Endothelial cell of umbilical vein (primary cell): ENCODE results near the gene GCLC. TPM values are rescaled to one million over a fixed set of nuclear protein-coding genes. Genes with fewer than 3 reads are reported as not detected.

ENCODE experiments used
- BruUV-seq: library from RNA; stranded (reverse); fragments of 400-500 nt; replicated peaks from 2 replicates; lab custom pipeline; 2021; lab: Mats Ljungman, UMichigan
- CTCF ChIA-PET: fragments of 300-600, 350-600 bp; sonication (Branson Sonifier 250); formaldehyde crosslinking; loops from one replicate; lab custom pipeline; 2021; ENCODE audit warnings: antibody characterized with exemption, inconsistent platforms; lab: Charles Lee
- POLR2A ChIA-PET: fragments of 300-600, 350-600 bp; sonication (Branson Sonifier 250); formaldehyde crosslinking; loops from one replicate; lab custom pipeline; 2021; ENCODE audit warnings: antibody characterized with exemption, inconsistent platforms; lab: Charles Lee
- DNase-seq: peaks from one replicate; pipeline ENCODE4 v3.0.0-alpha.2; 2011; ENCODE audit warnings: low read depth, low spot score
- FAIRE-seq: peaks from 2 replicates; lab custom pipeline; 2011; peaks lifted over from hg19 to GRCh38; lab: Jason Lieb, UNC
- H2AFZ ChIP-seq: 2 replicates; pipeline ENCODE4 v1.6.0; 2012; ENCODE audit warnings: low read depth, low read length, control low read depth, inconsistent platforms
- H3K27ac ChIP-seq: 2 replicates; pipeline ENCODE4 v1.5.1; 2011; ENCODE audit warnings: low read depth, mild to moderate bottlenecking, control low read depth, low read length, moderate library complexity; ENCODE audit not compliant: insufficient read depth
- H3K27me3 ChIP-seq, 2 experiments: 2 replicates each; pipeline versions ENCODE4 v1.6.0 to v1.6.1; 2011; ENCODE audit warnings: low read length in 2 of 2, mixed read lengths in 1 of 2; ENCODE audit not compliant: control insufficient read depth in 2 of 2, insufficient read depth in 2 of 2
- H3K36me3 ChIP-seq, 2 experiments: 2 replicates in 1 of 2; 3 replicates in 1 of 2; pipeline ENCODE4 v1.5.1; 2011; ENCODE audit warnings: low read length in 2 of 2, mild to moderate bottlenecking in 1 of 2, moderate library complexity in 1 of 2; ENCODE audit not compliant: control insufficient read depth in 2 of 2, insufficient read depth in 2 of 2; ENCODE audit errors: extremely low read depth in 1 of 2
- H3K4me1 ChIP-seq: 3 replicates; pipeline ENCODE4 v1.5.1; 2011; ENCODE audit warnings: mild to moderate bottlenecking, low read length; ENCODE audit not compliant: control insufficient read depth, insufficient read depth; ENCODE audit errors: extremely low read depth
- H3K4me2 ChIP-seq: 2 replicates; pipeline ENCODE4 v1.6.1; 2011; ENCODE audit warnings: low read length, control low read depth, mixed read lengths; ENCODE audit not compliant: insufficient read depth
- H3K4me3 ChIP-seq, 3 experiments: fragments of 200-600 bp in 1 of 3; sonication (generic), shearing (Covaris generic) in 1 of 3; replicated peaks in 1 of 3; 2 replicates each; pipeline ENCODE4 v1.5.1; 2011 to 2016; ENCODE audit warnings: control low read depth in 3 of 3, low read length in 3 of 3, mild to moderate bottlenecking in 2 of 3, inconsistent platforms in 1 of 3, low read depth in 1 of 3, moderate library complexity in 1 of 3; ENCODE audit not compliant: insufficient read depth in 1 of 3
- H3K79me2 ChIP-seq: 2 replicates; pipeline ENCODE4 v1.6.0; 2012; ENCODE audit warnings: low read length, inconsistent platforms; ENCODE audit not compliant: control insufficient read depth, insufficient read depth
- H3K9ac ChIP-seq: replicated peaks from 2 replicates; pipeline ENCODE3; 2011; ENCODE audit warnings: low read length, control low read depth; ENCODE audit not compliant: insufficient read depth; ENCODE audit errors: extremely low read depth
- H3K9me1 ChIP-seq: replicated peaks from 3 replicates; pipeline ENCODE4 v1.6.0; 2011; ENCODE audit warnings: mild to moderate bottlenecking, low read length; ENCODE audit not compliant: control insufficient read depth, insufficient read depth; ENCODE audit errors: extremely low read depth
- H3K9me3 ChIP-seq: replicated peaks from 2 replicates; pipeline ENCODE4 v1.5.1; 2012; ENCODE audit warnings: low read length, inconsistent platforms; ENCODE audit not compliant: control insufficient read depth, insufficient read depth
- H4K20me1 ChIP-seq: replicated peaks from 2 replicates; pipeline ENCODE3; 2011; ENCODE audit warnings: mild to moderate bottlenecking, low read length; ENCODE audit not compliant: control insufficient read depth, insufficient read depth; ENCODE audit errors: extremely low read depth
- CTCF ChIP-seq, 2 donors: IDR thresholded peaks; 1 replicate in 1 of 2; 2 replicates in 1 of 2; pipeline ENCODE4 v1.5.1; 2011; ENCODE audit warnings: low read length in 2 of 2, mild to moderate bottlenecking in 2 of 2, moderate library complexity in 2 of 2, control low read depth in 1 of 2, inconsistent platforms in 1 of 2, low read depth in 1 of 2; ENCODE audit not compliant: insufficient read depth in 1 of 2; ENCODE audit errors: extremely low read depth in 1 of 2
- EZH2 ChIP-seq: IDR thresholded peaks from 2 replicates; pipeline ENCODE4 v1.6.1; 2012; ENCODE audit warnings: borderline replicate concordance, low read depth, mild to moderate bottlenecking, moderate library complexity, low read length, inconsistent platforms; ENCODE audit not compliant: severe bottlenecking
- FOS ChIP-seq: IDR thresholded peaks from 2 replicates; pipeline ENCODE4 v1.6.1; 2011; ENCODE audit warnings: mild to moderate bottlenecking, low read length, moderate library complexity, borderline replicate concordance; ENCODE audit not compliant: insufficient read depth
- GATA2 ChIP-seq: IDR thresholded peaks from 2 replicates; pipeline ENCODE4 v1.7.0; 2011; ENCODE audit warnings: low read depth, mild to moderate bottlenecking, moderate library complexity, mixed read lengths, low read length; ENCODE audit not compliant: insufficient read length, insufficient read depth
- JUN ChIP-seq: IDR thresholded peaks from 2 replicates; pipeline ENCODE4 v1.6.1; 2011; ENCODE audit warnings: borderline replicate concordance, low read depth; ENCODE audit not compliant: insufficient read length, insufficient read depth
- MAX ChIP-seq: IDR thresholded peaks from 2 replicates; pipeline ENCODE4 v1.6.1; 2011; ENCODE audit not compliant: insufficient read depth, insufficient read length
- MYC ChIP-seq: IDR thresholded peaks from one replicate; pipeline ENCODE4 v1.6.1; 2011; ENCODE audit warnings: mild to moderate bottlenecking, low read depth, low read length
- POLR2A ChIP-seq: IDR thresholded peaks from 2 replicates; pipeline ENCODE4 v1.6.1; 2012; ENCODE audit warnings: low read depth, mild to moderate bottlenecking, control low read depth, low read length
- POLR2AphosphoS5 ChIP-seq: IDR thresholded peaks from 2 replicates; pipeline ENCODE4 v1.6.1; 2012; ENCODE audit warnings: low read depth, mild to moderate bottlenecking, control low read depth, low read length, moderate library complexity; ENCODE audit not compliant: insufficient read depth
- dilution Hi-C: fragments of 300-500 bp; cut with MboI; formaldehyde crosslinking; loops from one replicate; pipeline ENCODE4 v1.15.0; 2019; ENCODE audit warnings: low sequenced_read_pairs; ENCODE audit not compliant: extremely low pct_ligation_motif_present
- intact Hi-C: fragments of 100-400 bp; cut with micrococcal nuclease; formaldehyde crosslinking; loops from one replicate; pipeline ENCODE4 v1.10.0; 2022
- polyA plus RNA-seq, 4 experiments: library from polyadenylated mRNA; depleted of rRNA in 3 of 4; stranded (reverse) in 3 of 4; unstranded in 1 of 4; fragments of >200 nt; gene quantifications; 2 replicates each; pipeline versions ENCODE4 v1.2.1 to v1.2.3, GENCODE V29; 2011 to 2012; ENCODE audit warnings: missing spikeins in 1 of 4
- total RNA-seq: library from RNA; stranded (reverse); gene quantifications from 2 replicates; pipeline ENCODE4 v1.2.3, GENCODE V29; 2021

GCLC gene
- total and polyA plus RNA-seq, 2 donors (not counting 3 experiments of a cell fraction or from before 2014, with no cell fraction given) = 7.3 to 22.8 TPM

GRCh38 chr6:53447865-53448264, 97.0 kb downstream of the GCLC start:
- no peak for DNase-seq
- intact Hi-C loops (no loop called here), dilution Hi-C loops (no loop called here)
- Histone ChIP-seq H4K20me1 (no peaks in the 10 kb centered on the region), H3K4me3 (no peak overlapping the region), H3K36me3 (no peaks in the 10 kb centered on the region), H2AFZ (no peak overlapping the region), H3K9ac (no peak overlapping the region), H3K27ac (no peak overlapping the region), H3K4me2 (no peak overlapping the region), H3K79me2 (no peaks in the 10 kb centered on the region), H3K4me1 (no peaks in the 10 kb centered on the region), H3K27me3 (peaks cover 2 to 3% of the 10 kb centered on the region in 2 experiments), H3K9me3 (no peaks in the 10 kb centered on the region), H3K9me1 (no peaks in the 10 kb centered on the region)
- TF ChIP-seq POLR2A (no peak), CTCF (IDR thresholded peaks at IDR 0.05; ENCODE audit: extremely low read depth in 1 of 2, insufficient read depth in 1 of 2, low read depth in 1 of 2, low read length in 2 of 2) (no peak), POLR2AphosphoS5 (no peak), FOS (no peak), MYC (no peak), GATA2 (no peak), JUN (no peak), MAX (no peak), EZH2 (no peak)
- no peak for FAIRE-seq
- CTCF ChIA-PET = interaction anchor here (0.9 to 1.3 kb wide), 4 partner anchors 9 to 56 kb away, joined by 3 to 6 read pairs (median 4); no protein-coding TSS in a partner anchor
- POLR2A ChIA-PET = no interaction called here
- no TSS peak for BruUV-seq

Other genes starting within 250 kb of the GCLC start
- gene ELOVL5, start 196.2 kb downstream of the GCLC start, total RNA-seq = 140 and 149 TPM in 2 replicates
- 83.6 and 85.9 TPM in 2 replicates for gene ELOVL5, start 196.2 kb downstream of the GCLC start, polyA plus RNA-seq
- not detected in 2 replicates for gene KLHL31, start 120.7 kb upstream of the GCLC start, total RNA-seq
- gene KLHL31, start 120.7 kb upstream of the GCLC start, polyA plus RNA-seq = 0.01 and 0.03 TPM in 2 replicates
- 10.6 and 11.7 TPM in 2 replicates for gene LRRC1, start 249.9 kb upstream of the GCLC start, total RNA-seq
- 5.5 and 5.6 TPM in 2 replicates for gene LRRC1, start 249.9 kb upstream of the GCLC start, polyA plus RNA-seq